Astrocyte of the cerebellum (primary cell): ENCODE data around the gene NSRP1.

Source experiments
- DNase-seq: peaks from one replicate; pipeline ENCODE4 v3.0.0-alpha.2; 2011; ENCODE audit warnings: low read depth
- H3K4me3 ChIP-seq: 2 replicates; pipeline ENCODE4 v1.5.1; 2011; ENCODE audit warnings: mild to moderate bottlenecking, low read depth, low read length, moderate library complexity
- CTCF ChIP-seq: IDR thresholded peaks from 2 replicates; pipeline ENCODE4 v1.5.1; 2012; ENCODE audit warnings: low read length, low read depth, moderate library complexity, mild to moderate bottlenecking; ENCODE audit errors: missing control alignments
- in situ Hi-C: cut with HindIII; loops from 2 replicates; pipeline ENCODE4 v1.10.0; 2017; ENCODE audit warnings: low sequenced_read_pairs

The NSRP1 gene

GRCh38 chr17:30220414-30220813 lies 103.8 kb downstream of the NSRP1 start:
- no peak for TF ChIP-seq CTCF
- DNase-seq: no peak
- in situ Hi-C loops: no loop called here
- H3K4me3 ChIP-seq: no peak overlapping the region

- DNase-seq: no peak
- in situ Hi-C loops: no loop called here
- no peak overlapping the region for H3K4me3 ChIP-seq
- no peak for TF ChIP-seq CTCF
Observed at GRCh38 chr17:30221346-30221745, 104.7 kb downstream of the NSRP1 start.

- TF ChIP-seq CTCF: no peak
- DNase-seq: no peak
- in situ Hi-C loops: no loop called here
- no peak overlapping the region for H3K4me3 ChIP-seq
Observed at GRCh38 chr17:30222251-30222650, 105.6 kb downstream of the NSRP1 start.

- in situ Hi-C loops: no loop called here
- TF ChIP-seq CTCF: no peak
- H3K4me3 ChIP-seq: no peak overlapping the region
- DNase-seq: no peak
Observed at GRCh38 chr17:30222721-30223175, 106.1 kb downstream of the NSRP1 start.

GRCh38 chr17:30224419-30224960 lies 107.9 kb downstream of the NSRP1 start:
- no peak for DNase-seq
- H3K4me3 ChIP-seq: no peak overlapping the region
- TF ChIP-seq CTCF: no peak
- in situ Hi-C loops: no loop called here

- in situ Hi-C loops: no loop called here
- no peak overlapping the region for H3K4me3 ChIP-seq
- DNase-seq: no peak
- no peak for TF ChIP-seq CTCF
Observed at GRCh38 chr17:30225112-30225511, 108.5 kb downstream of the NSRP1 start.
